ENCODE measurements around the gene TERT.
"Not testable (repeated sequence)": the region's sequence is repeated elsewhere in the genome, so short reads cannot be mapped to it uniquely, and the experiment has no call there.

The TERT gene

GRCh38 chr5:1299961-1300360 is 5.1 kb upstream of the TERT start:
- CTCF ChIA-PET = no interaction called here
- Mint-ChIP-seq H3K9me3 (peaks cover 2% of the 10 kb centered on the region), H3K4me1 (peaks cover 6% of the 10 kb centered on the region), H3K4me3 (no peak overlapping the region), H3K36me3 (peaks cover 2% of the 10 kb centered on the region), H3K27me3 (peaks cover 49% of the 10 kb centered on the region), H3K27ac (no peak overlapping the region)
- DNase-seq = peak; percentile 8

GRCh38 chr5:1299511-1299850 is 4.6 kb upstream of the TERT start:
- H3K4me1 Mint-ChIP-seq = peaks cover 6% of the 10 kb centered on the region
- H3K9me3 Mint-ChIP-seq = peaks cover 2% of the 10 kb centered on the region
- no peaks in the 10 kb centered on the region for H3K36me3 Mint-ChIP-seq
- H3K27ac Mint-ChIP-seq = no peak overlapping the region
- peaks cover 44% of the 10 kb centered on the region for H3K27me3 Mint-ChIP-seq
- no peak overlapping the region for H3K4me3 Mint-ChIP-seq
- DNase-seq = peak; percentile 22
- CTCF ChIA-PET = no interaction called here

GRCh38 chr5:1298723-1299510 is 4.0 kb upstream of the TERT start:
- Mint-ChIP-seq H3K4me3 (no peak overlapping the region), H3K36me3 (no peaks in the 10 kb centered on the region), H3K27ac (no peak overlapping the region), H3K27me3 (peaks cover 39% of the 10 kb centered on the region), H3K4me1 (peaks cover 6% of the 10 kb centered on the region), H3K9me3 (peaks cover 2% of the 10 kb centered on the region)
- CTCF ChIA-PET = no interaction called here
- peak; percentile 14 for DNase-seq

- peak; percentile 4 for DNase-seq
- H3K4me1 Mint-ChIP-seq = peaks cover 10% of the 10 kb centered on the region
- CTCF ChIA-PET = no interaction called here
These were observed 3.2 kb upstream of the TERT start for GRCh38 chr5:1298067-1298551.

GRCh38 chr5:1297243-1297642 is 2.4 kb upstream of the TERT start:
- Mint-ChIP-seq H3K4me3 (no peak overlapping the region), H3K4me1 (peaks cover 13% of the 10 kb centered on the region), H3K9me3 (no peaks in the 10 kb centered on the region), H3K27ac (no peak overlapping the region), H3K27me3 (peaks cover 36% of the 10 kb centered on the region), H3K36me3 (no peaks in the 10 kb centered on the region)
- CTCF ChIA-PET = no interaction called here
- no peak for DNase-seq

More at GRCh38 chr5:1298067-1298551, 3.2 kb upstream of the TERT start:
- no peaks in the 10 kb centered on the region for H3K36me3 Mint-ChIP-seq
- H3K27me3 Mint-ChIP-seq = peaks cover 37% of the 10 kb centered on the region
- no peak overlapping the region for H3K27ac Mint-ChIP-seq
- H3K9me3 Mint-ChIP-seq = no peaks in the 10 kb centered on the region
- H3K4me3 Mint-ChIP-seq = no peak overlapping the region

GRCh38 chr5:1295650-1296037 is 776 bp upstream of the TERT start:
- H3K27me3 Mint-ChIP-seq = peaks cover 30% of the 10 kb centered on the region
- no peak overlapping the region for H3K27ac Mint-ChIP-seq
- H3K4me3 Mint-ChIP-seq = peak overlapping the region; percentile 35
- peaks cover 20% of the 10 kb centered on the region for H3K4me1 Mint-ChIP-seq
- CTCF ChIA-PET = no interaction called here
- H3K36me3 Mint-ChIP-seq = no peaks in the 10 kb centered on the region
- peak; percentile 16 for DNase-seq
- no peaks in the 10 kb centered on the region for H3K9me3 Mint-ChIP-seq

GRCh38 chr5:1294206-1294834 is 548 bp downstream of the TERT start:
- peaks cover 24% of the 10 kb centered on the region for H3K27me3 Mint-ChIP-seq
- no peaks in the 10 kb centered on the region for H3K36me3 Mint-ChIP-seq
- H3K4me3 Mint-ChIP-seq = no peak overlapping the region
- H3K4me1 Mint-ChIP-seq = peaks cover 20% of the 10 kb centered on the region
- H3K27ac Mint-ChIP-seq = no peak overlapping the region
- CTCF ChIA-PET = interaction anchor here (1.5 kb wide), 1 partner anchor 19 kb away, joined by 4 read pairs; no protein-coding TSS in a partner anchor
- H3K9me3 Mint-ChIP-seq = no peaks in the 10 kb centered on the region
- DNase-seq = no peak

GRCh38 chr5:1293416-1294205 is 1.3 kb downstream of the TERT start:
- H3K36me3 Mint-ChIP-seq = peaks cover 4% of the 10 kb centered on the region

GRCh38 chr5:1292846-1293415 is 1.9 kb downstream of the TERT start:
- H3K27ac Mint-ChIP-seq = no peak overlapping the region
- peaks cover 18% of the 10 kb centered on the region for H3K27me3 Mint-ChIP-seq
- peaks cover 20% of the 10 kb centered on the region for H3K4me1 Mint-ChIP-seq
- no peak overlapping the region for H3K4me3 Mint-ChIP-seq
- H3K36me3 Mint-ChIP-seq = peaks cover 10% of the 10 kb centered on the region
- H3K9me3 Mint-ChIP-seq = peaks cover 8% of the 10 kb centered on the region
- CTCF ChIA-PET = interaction anchor here (1.5 kb wide), 1 partner anchor 20 kb away, joined by 4 read pairs; no protein-coding TSS in a partner anchor
- peak; percentile 17 for DNase-seq

More at GRCh38 chr5:1293416-1294205, 1.3 kb downstream of the TERT start:
- peak; percentile 18 for DNase-seq
- CTCF ChIA-PET = interaction anchor here (1.5 kb wide), 1 partner anchor 19 kb away, joined by 4 read pairs; no protein-coding TSS in a partner anchor
- Mint-ChIP-seq H3K27ac (no peak overlapping the region), H3K4me3 (peak overlapping the region; percentile 50), H3K9me3 (peaks cover 2% of the 10 kb centered on the region), H3K27me3 (peaks cover 21% of the 10 kb centered on the region), H3K4me1 (peaks cover 20% of the 10 kb centered on the region)

GRCh38 chr5:1292139-1292538 is 2.7 kb downstream of the TERT start:
- H3K36me3 Mint-ChIP-seq = peaks cover 10% of the 10 kb centered on the region
- H3K9me3 Mint-ChIP-seq = peaks cover 10% of the 10 kb centered on the region
- peaks cover 18% of the 10 kb centered on the region for H3K27me3 Mint-ChIP-seq
- peak; percentile 16 for DNase-seq
- peaks cover 20% of the 10 kb centered on the region for H3K4me1 Mint-ChIP-seq
- peak overlapping the region; percentile 28 for H3K27ac Mint-ChIP-seq
- CTCF ChIA-PET = no interaction called here
- H3K4me3 Mint-ChIP-seq = no peak overlapping the region

GRCh38 chr5:1291611-1292080 is 3.2 kb downstream of the TERT start:
- H3K27me3 Mint-ChIP-seq = peaks cover 18% of the 10 kb centered on the region
- peaks cover 10% of the 10 kb centered on the region for H3K9me3 Mint-ChIP-seq
- CTCF ChIA-PET = no interaction called here
- H3K4me3 Mint-ChIP-seq = no peak overlapping the region
- peak; percentile 18 for DNase-seq
- peaks cover 20% of the 10 kb centered on the region for H3K4me1 Mint-ChIP-seq
- peaks cover 10% of the 10 kb centered on the region for H3K36me3 Mint-ChIP-seq
- peak overlapping the region; percentile 28 for H3K27ac Mint-ChIP-seq

- peaks cover 14% of the 10 kb centered on the region for H3K4me1 Mint-ChIP-seq
- peaks cover 10% of the 10 kb centered on the region for H3K9me3 Mint-ChIP-seq
- peak; percentile 11 for DNase-seq
- H3K4me3 Mint-ChIP-seq, CTCF ChIA-PET, H3K27ac Mint-ChIP-seq: not testable (repeated sequence)
- peaks cover 16% of the 10 kb centered on the region for H3K27me3 Mint-ChIP-seq
- H3K36me3 Mint-ChIP-seq = peaks cover 11% of the 10 kb centered on the region
These were observed 3.9 kb downstream of the TERT start for GRCh38 chr5:1290956-1291355.

- not testable (repeated sequence) for H3K27me3 Mint-ChIP-seq, H3K4me3 Mint-ChIP-seq
- H3K36me3 Mint-ChIP-seq = peaks cover 11% of the 10 kb centered on the region
These were observed 5.3 kb downstream of the TERT start for GRCh38 chr5:1289559-1289958.

More at GRCh38 chr5:1289559-1289958, 5.3 kb downstream of the TERT start:
- CTCF ChIA-PET, H3K27ac Mint-ChIP-seq: not testable (repeated sequence)
- Mint-ChIP-seq H3K9me3 (peaks cover 10% of the 10 kb centered on the region), H3K4me1 (peaks cover 14% of the 10 kb centered on the region)
- peak; percentile 8 for DNase-seq
